GOT3 (cell line): ENCODE measurements around the gene SH3TC1.

Experiments used
- DNase-seq: peaks from one replicate; lab custom pipeline; 2025; ENCODE audit warnings: mixed read lengths; lab: John Stamatoyannopoulos, UW

Gene SH3TC1

GRCh38 chr4:8198906-8199593 lies at the start of gene SH3TC1:
Gene SH3TC1 (plus strand): TSS chr4:8199290. CDS start chr4:8205195, 5,905 bp downstream.
- DNase-seq = no peak

GRCh38 chr4:8149664-8150063 lies 49.4 kb upstream of the SH3TC1 start:
- DNase-seq = no peak

GRCh38 chr4:8150152-8151090 lies 48.7 kb upstream of the SH3TC1 start:
- no peak for DNase-seq

- DNase-seq = no peak
Observed at GRCh38 chr4:8151165-8151650, 47.9 kb upstream of the SH3TC1 start.

GRCh38 chr4:8152090-8152864 lies 46.8 kb upstream of the SH3TC1 start:
- no peak for DNase-seq

GRCh38 chr4:8152865-8153257 lies 46.2 kb upstream of the SH3TC1 start:
- DNase-seq = no peak

- no peak for DNase-seq
Observed at GRCh38 chr4:8153441-8153840, 45.6 kb upstream of the SH3TC1 start.

GRCh38 chr4:8155048-8155447 lies 44.0 kb upstream of the SH3TC1 start:
- DNase-seq = no peak

- DNase-seq = no peak
Observed at GRCh38 chr4:8155660-8156421, 43.2 kb upstream of the SH3TC1 start.

- DNase-seq = no peak
Observed at GRCh38 chr4:8156617-8157016, 42.5 kb upstream of the SH3TC1 start.

GRCh38 chr4:8157496-8157895 lies 41.6 kb upstream of the SH3TC1 start:
- no peak for DNase-seq

GRCh38 chr4:8157944-8158709 lies 41.0 kb upstream of the SH3TC1 start:
- no peak for DNase-seq

- peak; percentile 93 for DNase-seq
Observed at GRCh38 chr4:8158710-8159536, 40.2 kb upstream of the SH3TC1 start, which contains the start of gene ABLIM2. Gene ABLIM2 (minus strand): TSS chr4:8158813. CDS start chr4:8158689, 124 bp downstream.

GRCh38 chr4:8159537-8160232 lies 39.4 kb upstream of the SH3TC1 start:
- DNase-seq = no peak

GRCh38 chr4:8160233-8160560 lies 38.9 kb upstream of the SH3TC1 start:
- DNase-seq = no peak

- DNase-seq = no peak
Observed at GRCh38 chr4:8160572-8160971, 38.5 kb upstream of the SH3TC1 start.

- no peak for DNase-seq
Observed at GRCh38 chr4:8162625-8163024, 36.5 kb upstream of the SH3TC1 start.

GRCh38 chr4:8163026-8163425 lies 36.1 kb upstream of the SH3TC1 start:
- DNase-seq = no peak
